GM18526 (cell line): ENCODE measurements around the gene RFC4.
A peak's percentile ranks its signal among the peaks of the same experiment; 100 is the strongest.

Source experiments
- POLR2A ChIP-seq: IDR thresholded peaks from 3 replicates; pipeline ENCODE4 v1.6.1; 2011; ENCODE audit not compliant: insufficient read length; ENCODE audit errors: extremely low read depth

Gene RFC4

GRCh38 chr3:186806089-186807055, at the start of gene RFC4:
Gene RFC4, minus strand, starts transcription at chr3:186806482. Its CDS starts 1,769 bp downstream, at chr3:186804713.
- peak; percentile 76 for TF ChIP-seq POLR2A

GRCh38 chr3:186854954-186855353, 48.7 kb upstream of the RFC4 start:
- no peak for TF ChIP-seq POLR2A

GRCh38 chr3:186854146-186854545, 47.9 kb upstream of the RFC4 start:
- no peak for TF ChIP-seq POLR2A

GRCh38 chr3:186852994-186853393, 46.7 kb upstream of the RFC4 start:
- no peak for TF ChIP-seq POLR2A

- no peak for TF ChIP-seq POLR2A
Measured at GRCh38 chr3:186849374-186849975, 43.2 kb upstream of the RFC4 start.

GRCh38 chr3:186847437-186847836, 41.2 kb upstream of the RFC4 start:
- TF ChIP-seq POLR2A: no peak

- TF ChIP-seq POLR2A: no peak
Measured at GRCh38 chr3:186845756-186846155, 39.5 kb upstream of the RFC4 start.

- no peak for TF ChIP-seq POLR2A
Measured at GRCh38 chr3:186844908-186845307, 38.6 kb upstream of the RFC4 start.

GRCh38 chr3:186843039-186843432, 36.8 kb upstream of the RFC4 start:
- TF ChIP-seq POLR2A: no peak

- no peak for TF ChIP-seq POLR2A
Measured at GRCh38 chr3:186842426-186843038, 36.2 kb upstream of the RFC4 start, which contains the start of gene ADIPOQ. Gene ADIPOQ, plus strand, starts transcription at chr3:186842710. Its CDS starts 10,349 bp downstream, at chr3:186853059.

GRCh38 chr3:186841620-186842019, 35.3 kb upstream of the RFC4 start:
- no peak for TF ChIP-seq POLR2A

- no peak for TF ChIP-seq POLR2A
Measured at GRCh38 chr3:186839874-186840641, 33.8 kb upstream of the RFC4 start.

GRCh38 chr3:186832276-186832675, 26.0 kb upstream of the RFC4 start:
- TF ChIP-seq POLR2A: no peak

GRCh38 chr3:186831798-186832197, 25.5 kb upstream of the RFC4 start:
- TF ChIP-seq POLR2A: no peak

- TF ChIP-seq POLR2A: no peak
Measured at GRCh38 chr3:186828340-186828739, 22.1 kb upstream of the RFC4 start.
